T-helper 2 cell treated with Interferon-gamma antibody and Interleukin-4, amounts not matched to agents 100 ng/mL and 5 ng/mL, for 36 hours (primary cell): ENCODE results near the gene CELF2. TPM values are rescaled to one million over a fixed set of nuclear protein-coding genes. Genes with fewer than 3 reads are reported as not detected.
"Not testable (repeated sequence)": the region's sequence is repeated elsewhere in the genome, so short reads cannot be mapped to it uniquely, and the experiment has no call there.

Source experiments
- intact Hi-C: fragments of 100-400 bp; cut with micrococcal nuclease; formaldehyde crosslinking; loops from one replicate; pipeline ENCODE4 v1.15.1; 2023
- total RNA-seq: library from RNA; stranded (reverse); gene quantifications from 2 replicates; pipeline ENCODE4 v1.2.3, GENCODE V29; 2022

The CELF2 gene
- total RNA-seq, 1 donor from 2014 or later = 152 TPM

- intact Hi-C loops = no loop called here
These were observed 103.0 kb downstream of the CELF2 start for GRCh38 chr10:11120711-11121110.

- intact Hi-C loops = not testable (repeated sequence)
These were observed 106.2 kb downstream of the CELF2 start for GRCh38 chr10:11123892-11124291.

- intact Hi-C loops = no loop called here
These were observed 107.3 kb downstream of the CELF2 start for GRCh38 chr10:11125004-11125403.

GRCh38 chr10:11127017-11127416, 109.3 kb downstream of the CELF2 start:
- intact Hi-C loops = not testable (repeated sequence)

- intact Hi-C loops = no loop called here
These were observed 113.5 kb downstream of the CELF2 start for GRCh38 chr10:11131112-11131639.

GRCh38 chr10:11134411-11134810, 116.7 kb downstream of the CELF2 start:
- intact Hi-C loops = no loop called here

GRCh38 chr10:11135709-11136108, 118.0 kb downstream of the CELF2 start:
- intact Hi-C loops = no loop called here

- intact Hi-C loops = no loop called here
These were observed 120.8 kb downstream of the CELF2 start for GRCh38 chr10:11138314-11139033.

GRCh38 chr10:11140963-11141362, 123.3 kb downstream of the CELF2 start:
- intact Hi-C loops = loop anchor here (10.0 kb wide), 1 partner anchor 264 kb away; no protein-coding TSS in a partner anchor

- intact Hi-C loops = loop anchor here (10.0 kb wide), 1 partner anchor 263 kb away; no protein-coding TSS in a partner anchor
These were observed 124.0 kb downstream of the CELF2 start for GRCh38 chr10:11141571-11142091.

- intact Hi-C loops = loop anchor here (10.0 kb wide), 1 partner anchor 262 kb away; no protein-coding TSS in a partner anchor
These were observed 125.1 kb downstream of the CELF2 start for GRCh38 chr10:11142777-11143176.

GRCh38 chr10:11143242-11143641, 125.6 kb downstream of the CELF2 start:
- intact Hi-C loops = loop anchor here (10.0 kb wide), 1 partner anchor 262 kb away; no protein-coding TSS in a partner anchor

- intact Hi-C loops = loop anchor here (1.0 to 10.0 kb wide), 3 partner anchors 18 to 260 kb away; no protein-coding TSS in a partner anchor
These were observed 127.2 kb downstream of the CELF2 start for GRCh38 chr10:11144626-11145494.

GRCh38 chr10:11145495-11145855, 127.8 kb downstream of the CELF2 start:
- intact Hi-C loops = loop anchor here (1.0 to 10.0 kb wide), 3 partner anchors 18 to 259 kb away; no protein-coding TSS in a partner anchor

- intact Hi-C loops = loop anchor here (10.0 kb wide), 1 partner anchor 258 kb away; no protein-coding TSS in a partner anchor
These were observed 128.9 kb downstream of the CELF2 start for GRCh38 chr10:11146402-11147171.

- intact Hi-C loops = loop anchor here (10.0 kb wide), 1 partner anchor 257 kb away; no protein-coding TSS in a partner anchor
These were observed 130.1 kb downstream of the CELF2 start for GRCh38 chr10:11147722-11148121.

GRCh38 chr10:11148142-11149028, 130.7 kb downstream of the CELF2 start:
- intact Hi-C loops = loop anchor here (1.0 to 10.0 kb wide), 2 partner anchors 30 to 256 kb away; no protein-coding TSS in a partner anchor

GRCh38 chr10:11149807-11150141, 132.1 kb downstream of the CELF2 start:
- intact Hi-C loops = loop anchor here (1.0 to 10.0 kb wide), 3 partner anchors 14 to 255 kb away; no protein-coding TSS in a partner anchor

GRCh38 chr10:11150231-11150731, 132.6 kb downstream of the CELF2 start:
- intact Hi-C loops = loop anchor here (1.0 kb wide), 1 partner anchor 13 kb away; no protein-coding TSS in a partner anchor
